ENCODE results near the gene GALNT2. TPM values are rescaled to one million over a fixed set of nuclear protein-coding genes. Genes with fewer than 3 reads are reported as not detected.

Gene GALNT2
- total RNA-seq, 1 experiment from 2014 or later = 141 TPM

DNA sequence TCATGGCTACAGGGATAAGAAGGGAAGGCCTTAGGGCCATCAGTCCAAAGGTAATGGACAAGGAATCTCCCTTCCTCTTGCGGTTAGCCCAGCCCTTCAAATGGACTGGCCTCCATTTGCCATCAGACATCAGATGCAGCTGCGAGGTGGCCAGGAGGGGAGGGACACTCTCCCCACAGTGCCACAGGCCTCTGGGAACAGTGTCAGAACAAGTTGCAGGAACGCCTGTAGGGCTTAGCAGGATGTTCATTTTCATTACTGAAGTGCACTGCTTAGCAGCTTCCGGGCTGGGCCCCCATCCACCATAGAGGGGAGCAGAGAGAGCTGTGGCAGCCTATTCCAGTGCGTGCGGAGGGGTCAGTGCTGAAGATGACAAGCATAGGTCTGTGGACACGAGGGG lies 127.5 kb downstream of the GALNT2 start:
- no peak overlapping the region for H3K4me3 Mint-ChIP-seq (ENCODE audit: low read depth, unreplicated experiment)
- H3K27me3 Mint-ChIP-seq (ENCODE audit: unreplicated experiment) = no peaks in the 10 kb centered on the region
- peaks cover 8% of the 10 kb centered on the region for H3K4me1 Mint-ChIP-seq (ENCODE audit: low read depth, unreplicated experiment)

GRCh38 chr1:230195199-230195598 lies 128.2 kb downstream of the GALNT2 start:
- Mint-ChIP-seq H3K9me3 (ENCODE audit: low read depth, unreplicated experiment) (no peaks in the 10 kb centered on the region), H3K4me1 (ENCODE audit: low read depth, unreplicated experiment) (peaks cover 8% of the 10 kb centered on the region), H3K4me3 (ENCODE audit: low read depth, unreplicated experiment) (no peak overlapping the region), H3K27me3 (ENCODE audit: unreplicated experiment) (no peaks in the 10 kb centered on the region), H3K27ac (ENCODE audit: unreplicated experiment) (peak overlapping the region; percentile 4), H3K36me3 (ENCODE audit: insufficient read depth, unreplicated experiment) (no peaks in the 10 kb centered on the region)
- CTCF ChIA-PET = no interaction called here
- TF ChIP-seq, protein P1, sequence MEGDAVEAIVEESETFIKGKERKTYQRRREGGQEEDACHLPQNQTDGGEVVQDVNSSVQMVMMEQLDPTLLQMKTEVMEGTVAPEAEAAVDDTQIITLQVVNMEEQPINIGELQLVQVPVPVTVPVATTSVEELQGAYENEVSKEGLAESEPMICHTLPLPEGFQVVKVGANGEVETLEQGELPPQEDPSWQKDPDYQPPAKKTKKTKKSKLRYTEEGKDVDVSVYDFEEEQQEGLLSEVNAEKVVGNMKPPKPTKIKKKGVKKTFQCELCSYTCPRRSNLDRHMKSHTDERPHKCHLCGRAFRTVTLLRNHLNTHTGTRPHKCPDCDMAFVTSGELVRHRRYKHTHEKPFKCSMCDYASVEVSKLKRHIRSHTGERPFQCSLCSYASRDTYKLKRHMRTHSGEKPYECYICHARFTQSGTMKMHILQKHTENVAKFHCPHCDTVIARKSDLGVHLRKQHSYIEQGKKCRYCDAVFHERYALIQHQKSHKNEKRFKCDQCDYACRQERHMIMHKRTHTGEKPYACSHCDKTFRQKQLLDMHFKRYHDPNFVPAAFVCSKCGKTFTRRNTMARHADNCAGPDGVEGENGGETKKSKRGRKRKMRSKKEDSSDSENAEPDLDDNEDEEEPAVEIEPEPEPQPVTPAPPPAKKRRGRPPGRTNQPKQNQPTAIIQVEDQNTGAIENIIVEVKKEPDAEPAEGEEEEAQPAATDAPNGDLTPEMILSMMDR (IDR thresholded peaks at IDR 0.05; ENCODE audit: unreplicated experiment) = no peak
- no TSS peak for BruUV-seq (replicated peaks)
- intact Hi-C loops (cut with micrococcal nuclease; ENCODE audit: unreplicated experiment) = no loop called here
- DNase-seq = no peak

More for the DNA sequence above, 127.5 kb downstream of the GALNT2 start:
- H3K27ac Mint-ChIP-seq (ENCODE audit: unreplicated experiment) = peak overlapping the region; percentile 4
- no TSS peak for BruUV-seq (replicated peaks)
- no peaks in the 10 kb centered on the region for H3K36me3 Mint-ChIP-seq (ENCODE audit: insufficient read depth, unreplicated experiment)
- CTCF ChIA-PET = no interaction called here
- TF ChIP-seq, protein P1 (IDR thresholded peaks at IDR 0.05; ENCODE audit: unreplicated experiment) = no peak
- H3K9me3 Mint-ChIP-seq (ENCODE audit: low read depth, unreplicated experiment) = no peaks in the 10 kb centered on the region
- DNase-seq = no peak
- intact Hi-C loops (cut with micrococcal nuclease; ENCODE audit: unreplicated experiment) = no loop called here

DNA sequence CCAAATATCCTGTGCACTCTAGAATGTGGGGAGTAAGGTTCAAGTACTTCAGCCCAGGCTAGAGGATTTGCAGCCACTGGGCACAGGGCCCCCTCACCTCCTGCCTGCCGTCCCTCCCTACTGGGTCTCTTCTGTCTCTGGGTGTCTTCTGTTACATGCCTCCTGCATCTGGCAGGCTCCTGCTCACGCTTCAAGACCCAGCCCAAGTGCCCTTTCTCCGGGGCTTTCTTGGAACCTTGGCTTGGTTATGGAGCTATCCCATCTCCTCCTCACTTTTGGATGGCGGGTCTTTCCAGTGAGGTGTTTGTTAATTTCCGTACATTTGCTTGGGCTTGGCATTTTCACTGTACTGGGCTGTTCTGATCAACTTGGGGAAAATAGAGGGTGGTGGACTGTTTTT lies 129.0 kb downstream of the GALNT2 start:
- BruUV-seq (replicated peaks) = no TSS peak
- Mint-ChIP-seq H3K27ac (ENCODE audit: unreplicated experiment) (no peak overlapping the region), H3K9me3 (ENCODE audit: low read depth, unreplicated experiment) (no peaks in the 10 kb centered on the region), H3K27me3 (ENCODE audit: unreplicated experiment) (no peaks in the 10 kb centered on the region), H3K4me3 (ENCODE audit: low read depth, unreplicated experiment) (no peak overlapping the region), H3K36me3 (ENCODE audit: insufficient read depth, unreplicated experiment) (peaks cover 4% of the 10 kb centered on the region), H3K4me1 (ENCODE audit: low read depth, unreplicated experiment) (peaks cover 8% of the 10 kb centered on the region)
- DNase-seq = no peak
- CTCF ChIA-PET = no interaction called here
- TF ChIP-seq, protein P1 (IDR thresholded peaks at IDR 0.05; ENCODE audit: unreplicated experiment) = no peak
- intact Hi-C loops (cut with micrococcal nuclease; ENCODE audit: unreplicated experiment) = no loop called here

- BruUV-seq (replicated peaks) = no TSS peak
- DNase-seq = no peak
- H3K4me1 Mint-ChIP-seq (ENCODE audit: low read depth, unreplicated experiment) = peaks cover 23% of the 10 kb centered on the region
- H3K9me3 Mint-ChIP-seq (ENCODE audit: low read depth, unreplicated experiment) = no peaks in the 10 kb centered on the region
- no peak overlapping the region for H3K27ac Mint-ChIP-seq (ENCODE audit: unreplicated experiment)
- TF ChIP-seq, protein P1 (IDR thresholded peaks at IDR 0.05; ENCODE audit: unreplicated experiment) = no peak
- H3K36me3 Mint-ChIP-seq (ENCODE audit: insufficient read depth, unreplicated experiment) = peaks cover 5% of the 10 kb centered on the region
- H3K27me3 Mint-ChIP-seq (ENCODE audit: unreplicated experiment) = no peaks in the 10 kb centered on the region
- CTCF ChIA-PET = interaction anchor here (1.0 kb wide), 1 partner anchor 12 kb away, joined by 4 read pairs; no protein-coding TSS in a partner anchor
- intact Hi-C loops (cut with micrococcal nuclease; ENCODE audit: unreplicated experiment) = no loop called here
- H3K4me3 Mint-ChIP-seq (ENCODE audit: low read depth, unreplicated experiment) = no peak overlapping the region
Measured at GRCh38 chr1:230197644-230198567, 130.9 kb downstream of the GALNT2 start.

All from Calu3 (cell line).